ENCODE data around the gene ATXN1.
"Not testable (repeated sequence)": the region's sequence is repeated elsewhere in the genome, so short reads cannot be mapped to it uniquely, and the experiment has no call there.

ATXN1 gene

DNA sequence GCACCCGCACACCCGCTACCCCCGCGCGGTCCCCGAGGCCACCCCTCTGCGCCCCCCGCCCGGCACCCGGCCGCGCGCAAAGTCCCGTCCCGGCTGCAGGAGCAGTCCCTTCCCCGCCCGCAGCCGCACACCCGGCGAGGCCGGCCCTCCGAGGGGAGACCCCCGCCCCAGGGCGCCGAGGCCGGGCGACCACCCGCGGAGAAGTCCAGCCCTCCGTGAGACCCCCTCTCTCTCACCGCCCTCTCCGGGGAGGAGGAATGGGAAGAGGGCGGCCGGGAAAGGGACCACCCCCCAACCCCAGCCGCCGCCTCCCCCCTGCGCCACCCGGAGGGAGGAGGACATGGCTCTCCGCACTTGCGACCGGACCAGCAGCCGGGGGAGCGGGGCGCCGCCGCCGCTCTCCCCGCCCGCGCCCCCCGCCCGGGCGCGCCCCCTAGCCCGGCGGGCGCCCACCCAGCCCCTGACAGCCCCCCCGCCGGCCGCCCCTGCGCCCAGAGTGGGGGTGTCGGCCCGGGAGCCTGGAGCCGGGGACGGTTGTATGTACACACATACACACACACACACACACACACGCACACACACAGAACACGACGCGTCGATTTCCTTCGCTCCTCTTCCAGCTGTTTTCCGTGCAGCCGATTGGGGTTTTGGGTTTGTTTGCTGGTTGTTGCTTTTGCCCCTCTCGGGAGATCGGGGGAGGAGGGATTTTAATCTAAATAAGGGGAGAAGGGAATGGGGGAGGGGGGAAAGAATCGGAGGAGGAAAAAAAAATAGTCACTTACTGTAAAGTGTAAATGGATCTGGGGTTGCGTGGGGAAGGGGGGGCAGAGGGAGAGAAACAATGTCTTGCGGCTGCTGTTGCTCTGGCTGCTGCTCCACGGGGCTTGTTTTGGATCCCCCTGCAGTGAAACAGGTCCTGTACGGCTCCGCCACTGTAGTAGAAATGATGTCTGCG lies at the start of gene ATXN1:
TSS of gene ATXN1 (minus strand) at position 945 of the 955 bp plus-strand sequence.
- DNase-seq: peak; percentile 42

DNA sequence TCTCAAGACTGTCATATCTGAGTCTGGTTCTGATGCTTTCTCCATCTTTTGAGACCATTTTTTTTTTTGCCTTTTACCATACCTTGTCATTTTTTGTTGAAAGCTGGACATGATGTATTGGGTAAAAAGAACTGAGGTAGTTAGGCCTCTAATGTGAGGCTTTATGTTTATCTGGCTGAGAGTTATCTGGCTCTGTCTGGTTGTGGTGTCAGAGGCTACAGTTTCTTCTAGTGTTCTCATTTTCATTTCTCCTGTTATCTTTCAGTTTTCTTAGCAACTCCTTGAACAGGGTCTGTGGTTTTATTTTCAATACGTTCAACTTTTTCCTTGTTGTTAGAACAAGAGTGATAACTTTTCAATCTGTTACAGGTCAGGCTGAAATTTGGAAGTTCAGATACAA lies 49.2 kb upstream of the ATXN1 start:
- DNase-seq: no peak

DNA sequence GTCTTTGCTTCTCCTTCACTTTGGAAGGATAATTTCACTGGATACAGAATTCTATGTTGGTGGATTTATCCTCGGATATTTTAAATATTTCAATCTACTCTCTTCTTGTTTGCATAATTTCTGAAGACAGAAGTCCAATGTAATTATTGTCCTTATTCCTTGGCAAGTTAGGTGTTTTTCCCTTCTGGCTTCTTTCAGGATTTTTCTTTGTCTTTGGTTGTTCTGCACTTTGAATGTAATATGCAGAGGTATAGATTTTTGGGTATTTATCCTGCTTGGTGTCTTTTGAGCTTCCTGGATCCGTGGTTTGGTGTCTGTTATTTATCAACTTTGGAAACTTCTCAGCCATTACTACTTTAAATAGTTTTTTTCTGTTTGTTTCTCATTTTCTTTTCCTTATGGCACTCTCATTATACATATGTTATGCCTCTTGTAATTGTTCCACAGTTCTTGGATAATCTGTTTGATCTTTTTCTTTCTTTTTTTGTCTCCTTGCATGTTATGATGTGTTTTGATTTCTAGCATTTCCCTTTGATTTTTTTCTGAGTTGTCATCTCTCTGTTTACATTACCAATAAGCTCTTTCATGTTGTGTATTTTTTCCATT lies 48.6 kb upstream of the ATXN1 start:
- DNase-seq: no peak

DNA sequence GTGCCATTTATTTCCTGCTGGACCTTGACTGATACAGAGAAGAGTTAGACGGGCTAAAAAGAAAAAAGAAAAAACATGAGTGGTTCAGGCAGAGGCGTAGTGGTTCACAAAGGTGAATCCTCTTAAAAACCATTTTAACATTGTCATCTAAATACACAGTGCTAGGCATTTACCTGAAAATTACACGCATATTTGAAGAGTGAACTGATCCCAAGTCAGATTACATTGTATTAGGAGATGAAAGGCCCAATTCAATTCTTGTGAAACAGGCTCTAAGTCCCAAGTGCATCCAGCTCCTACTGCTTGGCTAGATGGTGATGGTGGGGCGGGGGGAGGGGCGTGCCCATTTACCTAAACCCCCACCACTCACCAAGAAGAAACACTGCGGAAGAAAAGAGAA lies 46.7 kb upstream of the ATXN1 start:
- no peak for DNase-seq

DNA sequence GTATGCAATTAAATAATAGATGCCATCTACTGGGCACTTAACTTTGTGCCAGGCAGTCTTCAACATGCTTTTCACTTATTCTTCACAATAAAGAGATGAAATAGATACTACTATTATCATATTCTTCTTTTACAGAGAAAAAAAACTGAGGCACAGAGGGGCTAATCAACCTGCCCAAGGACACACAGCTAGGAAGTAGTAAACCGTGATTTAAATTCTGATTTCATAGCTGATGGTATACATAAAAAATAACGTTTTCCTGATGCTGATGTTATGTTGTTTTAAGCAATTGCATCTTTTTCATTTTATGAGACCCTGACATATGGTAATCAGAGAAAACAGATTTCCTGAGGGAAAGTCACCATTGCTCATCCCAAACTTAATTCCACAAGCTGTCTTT lies 45.1 kb upstream of the ATXN1 start:
- DNase-seq: no peak

DNA sequence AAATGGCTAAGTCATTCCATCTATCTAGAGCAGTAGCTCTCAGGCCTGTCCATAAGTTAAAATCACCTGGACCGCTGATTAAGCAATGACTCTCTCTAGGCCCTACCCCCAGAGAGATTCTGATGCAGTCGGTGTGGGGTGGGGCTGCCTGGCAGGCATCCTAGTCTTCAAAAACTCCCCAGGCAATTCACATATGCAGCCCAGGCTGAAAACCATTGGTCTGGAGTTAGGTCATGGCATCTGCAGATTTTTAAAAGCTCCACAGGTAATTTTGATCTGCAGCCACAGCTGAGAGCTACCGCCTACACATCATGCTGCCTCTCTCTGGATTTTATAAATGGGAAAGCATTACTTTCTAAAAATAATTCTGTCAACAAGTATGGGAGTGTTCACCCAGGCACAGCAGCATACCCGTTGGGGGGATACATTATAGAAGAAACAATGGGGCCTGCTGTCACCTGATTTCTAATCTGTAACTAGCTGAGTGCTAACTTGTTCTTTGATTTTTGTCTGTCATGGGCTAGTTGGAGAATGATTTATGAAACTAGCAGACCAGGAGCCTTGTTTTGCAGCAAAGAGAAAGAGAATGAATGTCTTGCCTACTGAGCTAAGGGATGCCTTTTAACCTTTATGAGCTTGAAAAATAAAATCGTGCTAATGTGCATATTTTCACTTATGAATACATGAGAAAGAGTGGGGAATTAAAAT lies 44.1 kb upstream of the ATXN1 start:
- no peak for DNase-seq

DNA sequence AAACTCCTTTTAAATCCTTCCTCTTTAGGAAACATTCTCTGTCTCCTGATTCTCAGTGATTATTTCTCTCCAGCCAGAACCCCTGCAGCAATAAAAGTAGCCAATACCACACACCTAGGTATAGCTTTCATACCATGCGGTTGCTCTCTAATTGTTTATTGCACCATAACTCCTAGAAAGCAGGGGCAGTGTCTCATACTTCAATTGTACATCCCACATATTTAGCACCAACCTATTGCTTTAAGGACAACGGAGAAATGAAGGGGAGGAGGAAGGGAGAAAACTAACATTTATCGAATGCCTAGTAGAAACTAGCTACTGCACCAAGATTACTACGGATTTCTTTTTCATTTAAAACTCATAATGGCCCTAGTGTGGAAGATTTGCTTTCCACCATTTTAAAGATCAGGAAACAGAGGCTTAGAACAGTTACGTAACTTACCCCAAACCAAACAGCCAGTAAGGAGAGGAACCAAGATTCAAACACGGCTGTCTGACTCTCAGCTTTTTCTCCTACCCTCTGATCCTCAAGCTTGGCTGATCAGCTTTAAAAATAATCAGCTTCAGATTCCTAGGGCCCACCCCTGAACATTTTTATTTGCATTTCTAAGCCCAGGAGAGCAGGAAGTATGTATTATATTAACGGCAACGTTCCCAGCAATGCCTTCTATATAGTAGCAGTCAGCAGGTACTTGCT lies 43.4 kb upstream of the ATXN1 start:
- DNase-seq: no peak

DNA sequence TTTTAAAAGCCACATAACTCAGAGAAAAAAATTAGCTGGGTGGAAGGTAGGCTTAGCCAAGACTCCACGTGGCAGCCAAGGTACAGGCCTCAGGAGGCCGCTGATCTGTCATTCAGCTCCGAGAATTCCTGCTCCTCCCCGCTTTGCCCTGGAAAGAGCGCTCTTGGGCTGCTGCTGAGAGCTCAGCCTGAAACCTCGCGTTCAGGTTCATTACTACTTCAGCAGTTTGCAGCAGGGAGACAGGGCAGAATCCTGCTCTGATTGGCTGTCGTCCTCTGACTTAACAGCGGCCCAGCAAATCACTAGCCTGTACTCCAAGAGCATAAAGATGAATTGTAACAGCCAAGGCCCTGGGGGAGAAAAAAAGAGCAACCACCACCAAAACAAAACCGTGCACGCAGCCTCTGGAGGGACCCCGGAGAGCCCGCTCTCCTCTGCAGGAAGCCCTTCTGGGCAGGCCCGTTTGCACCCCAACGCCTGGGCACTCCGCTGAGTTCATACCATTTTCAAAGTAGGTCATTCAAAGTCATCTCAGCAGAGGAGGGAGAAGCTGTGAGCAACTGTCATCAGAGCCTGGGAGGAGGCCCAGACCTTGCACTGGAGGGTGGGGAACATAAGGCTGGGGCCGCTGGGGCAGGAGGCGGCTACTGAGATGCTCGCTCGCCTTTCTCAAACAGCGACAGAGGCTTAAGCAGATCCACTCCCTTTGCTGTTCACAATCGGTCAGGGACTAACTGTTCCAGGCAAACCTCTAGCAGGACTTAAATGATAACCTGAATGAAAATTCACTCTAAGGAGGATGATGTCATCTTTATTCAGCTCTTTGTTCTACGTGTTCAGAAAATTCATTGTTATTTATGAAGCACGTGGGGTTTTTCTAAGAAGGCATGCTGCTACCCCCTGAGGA lies 42.3 kb upstream of the ATXN1 start:
- DNase-seq: no peak

DNA sequence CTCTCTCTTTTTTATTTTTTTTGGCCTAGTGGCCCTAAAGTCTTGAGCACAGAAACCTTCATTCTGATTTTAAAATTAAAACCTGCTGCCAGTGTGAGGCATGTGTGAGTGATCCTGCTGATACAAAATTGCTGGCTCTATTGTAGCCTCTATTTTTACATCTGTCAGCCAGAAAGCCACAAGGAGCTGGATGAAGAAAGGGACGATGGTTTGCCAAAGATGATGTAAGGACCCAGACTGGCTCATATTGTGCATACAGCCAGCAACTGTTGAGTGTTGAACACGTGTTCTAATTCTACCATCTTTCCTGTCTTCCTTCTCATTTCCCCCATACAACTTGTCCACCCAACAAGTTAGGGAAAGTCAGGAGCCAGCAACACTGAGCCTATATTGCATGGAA lies 40.8 kb upstream of the ATXN1 start:
- DNase-seq: no peak

DNA sequence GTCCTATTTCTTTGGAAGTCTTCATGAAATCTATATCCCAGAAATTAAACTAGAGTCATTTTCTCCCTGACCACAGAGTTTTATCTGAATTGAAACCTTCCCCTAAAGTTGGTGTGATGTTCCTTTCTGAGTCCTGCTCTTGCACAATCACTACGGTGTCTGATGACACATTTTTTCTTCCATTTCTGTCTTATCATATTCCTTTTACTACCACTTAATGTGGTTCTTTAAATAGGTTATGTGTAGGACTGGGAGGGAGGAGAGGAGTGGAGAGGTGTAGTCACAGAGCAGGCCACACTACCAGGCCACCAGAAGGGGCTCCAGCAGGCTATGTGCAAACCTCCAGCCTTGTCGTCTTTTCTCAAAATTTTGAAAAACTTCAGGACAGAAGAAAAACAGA lies 39.7 kb upstream of the ATXN1 start:
- peak; percentile 30 for DNase-seq

DNA sequence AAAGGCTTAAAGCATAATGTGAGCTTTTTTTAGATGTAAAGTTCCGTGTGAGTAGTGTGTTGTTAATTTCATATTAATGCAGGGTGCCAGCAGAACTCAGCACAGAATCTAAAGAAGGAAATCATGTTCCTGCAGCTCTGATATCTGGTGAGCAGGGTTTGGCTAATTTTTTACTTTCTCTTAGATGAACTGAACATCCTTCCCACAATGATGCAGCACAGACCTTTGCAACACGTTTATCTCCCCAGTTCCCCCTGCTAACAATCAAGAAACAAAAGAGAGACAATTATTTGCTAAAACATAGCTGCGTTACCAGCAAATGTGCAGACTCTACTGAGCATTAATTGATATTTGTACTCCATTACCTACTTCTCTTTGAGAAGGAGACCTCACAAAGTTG lies 39.1 kb upstream of the ATXN1 start:
- DNase-seq: no peak

DNA sequence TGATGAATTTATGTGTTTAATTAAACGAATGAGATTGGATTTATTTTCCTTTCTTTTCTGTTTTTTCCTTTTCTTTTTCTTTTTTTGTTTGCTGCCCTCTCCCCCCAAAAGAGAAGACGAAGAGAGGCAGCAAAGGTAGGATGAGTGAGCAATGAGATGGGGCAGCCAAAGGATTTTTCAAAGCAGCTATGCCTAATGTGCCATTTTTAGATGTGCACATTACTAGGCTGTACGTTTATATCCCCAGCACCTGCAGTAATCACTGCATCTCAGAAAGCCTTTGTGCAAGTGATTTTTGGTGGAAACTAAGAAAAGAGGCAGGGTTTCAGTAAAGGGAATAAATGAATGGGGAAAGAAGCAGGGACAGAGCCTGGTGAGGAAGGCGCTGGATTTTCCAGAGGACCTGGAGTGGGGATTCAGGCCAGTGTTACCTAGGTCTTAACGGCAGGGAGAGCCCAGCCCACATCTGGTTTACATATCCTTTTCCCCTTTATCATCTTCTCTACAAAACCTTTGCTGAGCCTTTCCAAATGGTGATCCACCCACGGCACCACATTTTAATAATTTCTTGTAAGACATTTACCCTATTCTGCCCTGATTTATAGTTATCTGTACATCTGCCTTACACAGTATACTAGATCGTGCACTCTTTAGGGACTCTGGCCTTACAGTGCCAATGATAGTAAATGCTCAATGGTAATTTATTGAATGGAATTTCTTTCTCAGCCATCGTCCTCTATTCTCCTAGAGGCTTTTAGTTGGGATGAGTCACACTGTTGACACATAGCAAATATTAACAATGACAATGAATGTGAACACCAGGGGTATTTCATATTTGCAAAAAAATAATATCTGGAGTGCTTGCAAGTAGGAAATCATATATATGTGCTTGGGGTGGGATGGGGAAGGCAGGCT lies 38.3 kb upstream of the ATXN1 start:
- DNase-seq: no peak

DNA sequence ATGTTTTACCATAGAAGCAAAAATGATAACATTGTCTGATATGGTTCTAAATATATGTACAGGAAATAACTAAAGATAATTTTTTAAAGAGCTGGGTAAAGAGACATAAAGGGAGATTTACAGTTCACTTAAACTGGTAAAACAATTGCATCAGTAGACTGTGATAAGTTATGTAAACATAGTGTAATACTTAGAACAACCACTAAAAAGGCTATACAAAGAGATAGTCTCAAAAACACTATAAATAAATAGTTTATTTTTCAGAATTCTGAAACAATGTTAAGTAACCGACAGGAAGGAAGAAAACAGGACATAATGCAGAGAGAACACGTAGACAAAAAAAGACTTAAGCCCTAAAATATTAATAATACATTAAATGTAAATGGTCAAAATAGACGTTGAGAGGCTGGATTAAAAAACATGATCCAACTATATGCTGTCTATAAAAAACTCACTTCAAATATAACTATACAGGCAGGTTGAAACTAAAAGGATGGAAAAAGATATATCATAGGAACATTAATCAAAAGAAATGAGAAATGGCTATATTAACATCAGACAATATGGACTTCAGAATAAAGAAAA lies 32.7 kb upstream of the ATXN1 start:
- DNase-seq: no peak

DNA sequence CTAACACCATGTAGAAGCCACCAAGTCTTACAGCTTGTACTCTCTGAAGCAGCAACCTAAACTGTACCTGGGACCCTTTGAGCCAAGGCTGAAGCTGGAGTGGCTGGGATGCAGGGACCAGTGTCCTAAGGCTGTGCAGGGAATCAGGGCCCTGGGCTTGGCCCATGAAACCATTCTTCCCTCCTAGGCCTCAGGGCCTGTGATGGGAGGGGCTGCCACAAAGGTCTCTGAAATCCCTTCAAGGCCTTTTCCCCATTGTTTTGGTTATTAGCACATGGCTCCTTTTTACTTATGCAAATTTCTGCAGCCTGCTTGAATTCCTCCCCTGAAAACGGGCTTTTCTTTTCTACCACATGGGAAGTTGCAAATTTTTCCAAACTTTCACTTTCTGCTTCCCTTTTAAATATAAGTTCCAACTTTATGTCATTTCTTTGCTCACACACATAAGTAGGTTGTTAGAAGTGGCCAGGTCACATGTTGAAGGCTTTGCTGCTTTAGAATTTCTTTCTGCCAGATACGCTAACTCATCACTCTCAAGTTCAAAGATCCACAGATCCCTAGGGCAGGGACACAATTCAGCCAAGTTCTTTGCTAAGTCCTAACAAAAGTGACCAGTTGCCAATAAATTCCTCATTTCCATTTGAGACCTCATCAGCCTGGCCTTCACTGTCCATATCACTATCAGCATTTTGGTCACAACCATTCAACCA lies 28.2 kb upstream of the ATXN1 start:
- no peak for DNase-seq

DNA sequence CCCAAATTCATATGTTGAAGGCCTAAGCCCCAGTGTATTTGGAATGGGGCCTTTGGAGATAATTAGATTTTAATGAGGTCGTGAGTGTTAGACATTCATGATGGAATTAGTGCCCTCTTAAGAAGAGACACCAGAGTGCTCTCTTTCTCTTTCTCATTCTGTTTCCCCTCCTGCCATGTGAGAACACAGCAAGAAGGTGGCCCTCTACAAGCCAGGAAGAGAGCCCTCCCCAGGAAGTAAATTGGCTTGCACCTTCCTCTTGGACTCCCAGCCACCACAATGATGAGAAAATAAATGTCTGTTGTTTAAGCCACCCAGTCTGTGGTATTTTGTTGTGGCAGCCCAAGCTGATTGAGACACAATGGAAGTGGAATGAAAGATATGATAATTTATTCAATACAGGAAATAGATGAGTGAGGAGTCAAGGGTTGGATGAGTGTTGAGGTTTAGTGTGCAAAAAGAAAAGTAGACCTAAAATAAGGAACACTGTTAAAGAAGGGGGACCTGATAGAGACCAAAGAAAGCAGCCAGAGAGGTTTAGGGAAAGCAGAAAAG lies 25.9 kb upstream of the ATXN1 start:
- no peak for DNase-seq

DNA sequence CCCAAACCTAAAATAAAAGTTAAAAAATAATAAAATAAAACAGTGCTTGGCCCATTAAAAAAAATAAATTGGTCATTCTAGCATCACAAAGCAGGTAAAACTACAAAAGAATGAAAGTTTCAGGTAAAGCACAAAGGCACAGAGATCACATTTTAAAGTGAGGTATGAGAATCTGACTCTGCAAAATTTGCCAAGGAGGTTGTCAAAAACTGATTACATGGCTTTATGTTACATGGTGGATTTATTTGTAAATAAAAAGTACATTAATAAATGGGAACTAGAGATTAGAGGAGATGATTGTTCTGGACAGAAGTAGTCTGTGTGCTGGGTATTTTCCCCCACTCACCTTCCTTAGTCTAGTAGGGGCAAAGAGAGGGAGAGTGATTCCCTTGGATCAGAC lies 24.2 kb upstream of the ATXN1 start:
- DNase-seq: no peak

DNA sequence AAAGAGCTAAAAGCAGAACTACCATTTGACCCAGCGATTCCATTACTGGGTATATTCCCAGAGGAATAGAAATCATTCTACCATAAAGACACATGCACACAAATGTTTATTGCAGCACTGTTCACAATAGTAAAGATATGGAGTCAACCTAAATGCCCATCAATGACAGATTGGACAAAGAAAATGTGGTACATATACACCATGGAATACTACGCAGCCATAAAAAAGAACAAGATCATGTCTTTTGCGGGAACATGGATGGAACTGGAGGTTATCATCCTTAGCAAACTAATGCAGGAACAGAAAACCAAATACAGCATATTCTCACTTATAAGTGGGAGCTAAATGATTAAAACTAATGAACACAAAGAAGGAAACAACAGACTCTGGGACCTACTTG lies 23.7 kb upstream of the ATXN1 start:
- DNase-seq: not testable (repeated sequence)

DNA sequence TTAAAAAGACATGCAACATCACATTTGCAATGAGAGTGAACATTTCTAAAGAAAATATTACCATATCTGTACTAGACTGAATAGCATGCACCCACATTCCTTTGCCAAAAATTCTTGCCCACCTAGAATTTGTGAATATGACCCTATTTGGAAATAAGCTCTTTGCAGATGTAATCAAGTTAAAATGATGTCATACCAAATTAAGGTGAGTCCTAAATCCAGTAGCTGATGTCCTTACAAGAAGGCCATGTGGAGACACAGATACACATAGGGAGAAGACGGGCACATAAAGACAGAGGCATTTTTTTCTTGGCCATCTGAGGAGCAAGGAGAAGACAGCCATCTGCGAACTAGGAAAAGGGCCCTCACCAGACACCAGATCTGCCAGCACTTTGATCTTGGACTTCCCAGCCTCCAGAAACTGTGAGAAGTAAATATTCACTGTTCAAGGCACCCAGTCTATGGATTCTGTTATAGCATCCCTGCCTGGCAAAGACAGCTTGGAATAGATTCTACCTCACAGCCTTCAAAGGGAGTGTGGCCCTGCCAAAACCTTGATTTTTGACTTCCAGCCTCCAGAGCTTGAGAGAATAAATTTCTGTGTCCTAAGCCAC lies 22.8 kb upstream of the ATXN1 start:
- DNase-seq: no peak

DNA sequence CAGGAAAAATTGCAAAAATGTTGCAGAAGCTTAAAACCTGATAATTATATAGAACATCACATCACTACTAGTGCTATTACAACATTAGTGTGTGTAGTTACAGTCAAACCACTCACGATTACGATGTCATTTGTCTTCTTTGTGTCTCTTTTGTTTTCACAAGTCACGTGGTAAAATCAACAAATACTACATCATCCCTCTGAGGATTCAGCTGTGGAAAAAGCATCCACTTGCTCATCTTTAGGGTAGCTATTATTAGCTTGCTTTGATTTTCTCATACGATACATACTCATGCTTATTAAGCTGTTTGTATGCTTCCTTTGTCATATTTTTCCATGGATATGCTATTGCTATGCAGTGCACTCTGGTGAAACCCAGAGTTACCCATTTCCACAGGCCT lies 22.2 kb upstream of the ATXN1 start:
- DNase-seq: no peak
